GM10847 (cell line): ENCODE measurements around the gene OGDH.

Source experiments
- POLR2A ChIP-seq: IDR thresholded peaks from 2 replicates; pipeline ENCODE4 v1.6.1; 2011; ENCODE audit not compliant: insufficient read length; ENCODE audit errors: extremely low read depth

OGDH gene

GRCh38 chr7:44666566-44666965 is 60.1 kb downstream of the OGDH start:
- TF ChIP-seq POLR2A = no peak

GRCh38 chr7:44667190-44667589 is 60.8 kb downstream of the OGDH start:
- no peak for TF ChIP-seq POLR2A

- TF ChIP-seq POLR2A = no peak
These were observed 64.6 kb downstream of the OGDH start for GRCh38 chr7:44671069-44671468.

GRCh38 chr7:44673324-44673723 is 66.9 kb downstream of the OGDH start:
- TF ChIP-seq POLR2A = no peak

GRCh38 chr7:44673771-44674170 is 67.3 kb downstream of the OGDH start:
- TF ChIP-seq POLR2A = no peak

GRCh38 chr7:44674381-44674780 is 68.0 kb downstream of the OGDH start:
- no peak for TF ChIP-seq POLR2A

- TF ChIP-seq POLR2A = no peak
These were observed 70.3 kb downstream of the OGDH start for GRCh38 chr7:44676776-44677175.

GRCh38 chr7:44678101-44678470 is 71.7 kb downstream of the OGDH start:
- no peak for TF ChIP-seq POLR2A

- no peak for TF ChIP-seq POLR2A
These were observed 72.2 kb downstream of the OGDH start for GRCh38 chr7:44678471-44679179.

GRCh38 chr7:44681645-44682044 is 75.2 kb downstream of the OGDH start:
- TF ChIP-seq POLR2A = no peak

- TF ChIP-seq POLR2A = no peak
These were observed 79.3 kb downstream of the OGDH start for GRCh38 chr7:44685723-44686122.

- TF ChIP-seq POLR2A = no peak
These were observed 83.0 kb downstream of the OGDH start for GRCh38 chr7:44689427-44689826.

- no peak for TF ChIP-seq POLR2A
These were observed 87.3 kb downstream of the OGDH start for GRCh38 chr7:44693641-44694313.

- no peak for TF ChIP-seq POLR2A
These were observed 87.9 kb downstream of the OGDH start for GRCh38 chr7:44694326-44694725.

GRCh38 chr7:44694766-44695165 is 88.3 kb downstream of the OGDH start:
- no peak for TF ChIP-seq POLR2A

GRCh38 chr7:44695756-44696155 is 89.3 kb downstream of the OGDH start:
- TF ChIP-seq POLR2A = no peak

- TF ChIP-seq POLR2A = no peak
These were observed 90.3 kb downstream of the OGDH start for GRCh38 chr7:44696728-44697127.
